HL-60 (cell line): ENCODE results near the gene FHL1.

Experiments used
- CTCF ChIP-seq: IDR thresholded peaks from one replicate; pipeline ENCODE4 v1.5.1; 2011; ENCODE audit warnings: low read length, control low read depth, inconsistent platforms; ENCODE audit not compliant: insufficient read depth
- GABPA ChIP-seq: IDR thresholded peaks from 2 replicates; pipeline ENCODE4 v1.6.1; 2012; ENCODE audit warnings: low read depth

- TF ChIP-seq CTCF (no peak), GABPA (no peak)
These were observed 38.2 kb downstream of the FHL1 start for GRCh38 chrX:136185401-136186022.
